A673 (cell line): ENCODE measurements around the gene DNAJB2.

ENCODE experiments used
- EZH2 ChIP-seq: fragments of 200-600 bp; sonication (generic); IDR thresholded peaks from 2 replicates; pipeline ENCODE4 v1.6.1; 2017; ENCODE audit warnings: borderline replicate concordance, low read depth, mild to moderate bottlenecking, mixed read lengths, antibody characterized with exemption, low read length; ENCODE audit not compliant: poor library complexity, severe bottlenecking
- TF ChIP-seq, protein P1 (sequence below): fragments of 300-800, 200-600 bp; sonication (generic); conservative IDR thresholded peaks from 2 replicates; pipeline ENCODE4 v1.5.1; 2017; ENCODE audit warnings: low read depth, mild to moderate bottlenecking, antibody characterized with exemption, low read length, moderate library complexity, mixed read lengths

DNA sequence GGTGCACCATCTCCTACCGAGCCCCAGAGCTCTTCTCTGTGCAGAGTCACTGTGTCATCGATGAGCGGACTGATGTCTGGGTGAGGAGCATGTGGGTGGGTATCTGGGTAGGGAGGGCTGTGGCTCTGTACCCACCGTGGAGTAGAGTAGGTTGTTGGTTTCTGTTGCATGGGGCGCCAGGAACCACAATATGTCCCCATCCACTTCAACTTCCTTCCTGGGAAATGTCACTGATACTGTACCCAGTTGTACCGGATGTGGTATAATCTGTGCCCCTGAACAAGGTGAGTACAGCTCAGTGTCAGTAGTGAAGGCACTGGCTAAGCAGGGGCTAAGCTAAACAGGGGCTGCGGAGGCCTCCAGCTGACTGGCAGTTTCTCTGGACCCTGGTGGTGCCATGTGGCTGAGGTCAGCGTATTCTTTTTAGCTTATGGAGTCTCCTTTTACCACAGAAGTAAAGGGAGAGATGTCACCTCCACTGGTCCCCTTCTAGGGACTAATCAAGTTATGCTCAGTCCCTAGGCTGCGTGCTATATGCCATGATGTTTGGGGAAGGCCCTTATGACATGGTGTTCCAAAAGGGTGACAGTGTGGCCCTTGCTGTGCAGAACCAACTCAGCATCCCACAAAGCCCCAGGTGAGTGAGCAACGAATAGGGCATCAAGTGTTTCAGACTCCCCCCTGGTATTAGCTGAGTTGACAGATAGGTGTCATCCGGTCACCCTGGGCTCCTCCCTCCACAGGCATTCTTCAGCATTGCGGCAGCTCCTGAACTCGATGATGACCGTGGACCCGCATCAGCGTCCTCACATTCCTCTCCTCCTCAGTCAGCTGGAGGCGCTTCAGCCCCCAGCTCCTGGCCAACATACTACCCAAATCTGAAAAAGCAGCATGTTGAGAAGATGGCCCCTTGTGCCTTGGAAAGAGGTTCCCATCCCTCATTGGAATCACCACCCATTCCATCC is 31.2 kb upstream of the DNAJB2 start:
- TF ChIP-seq, protein P1, sequence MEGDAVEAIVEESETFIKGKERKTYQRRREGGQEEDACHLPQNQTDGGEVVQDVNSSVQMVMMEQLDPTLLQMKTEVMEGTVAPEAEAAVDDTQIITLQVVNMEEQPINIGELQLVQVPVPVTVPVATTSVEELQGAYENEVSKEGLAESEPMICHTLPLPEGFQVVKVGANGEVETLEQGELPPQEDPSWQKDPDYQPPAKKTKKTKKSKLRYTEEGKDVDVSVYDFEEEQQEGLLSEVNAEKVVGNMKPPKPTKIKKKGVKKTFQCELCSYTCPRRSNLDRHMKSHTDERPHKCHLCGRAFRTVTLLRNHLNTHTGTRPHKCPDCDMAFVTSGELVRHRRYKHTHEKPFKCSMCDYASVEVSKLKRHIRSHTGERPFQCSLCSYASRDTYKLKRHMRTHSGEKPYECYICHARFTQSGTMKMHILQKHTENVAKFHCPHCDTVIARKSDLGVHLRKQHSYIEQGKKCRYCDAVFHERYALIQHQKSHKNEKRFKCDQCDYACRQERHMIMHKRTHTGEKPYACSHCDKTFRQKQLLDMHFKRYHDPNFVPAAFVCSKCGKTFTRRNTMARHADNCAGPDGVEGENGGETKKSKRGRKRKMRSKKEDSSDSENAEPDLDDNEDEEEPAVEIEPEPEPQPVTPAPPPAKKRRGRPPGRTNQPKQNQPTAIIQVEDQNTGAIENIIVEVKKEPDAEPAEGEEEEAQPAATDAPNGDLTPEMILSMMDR = no peak
- no peak for TF ChIP-seq EZH2
